PC-9 (cell line): ENCODE data around the gene RYR3. TPM values are rescaled to one million over a fixed set of nuclear protein-coding genes. Genes with fewer than 3 reads are reported as not detected.

Experiments used
- BruUV-seq: library from RNA; stranded (reverse); fragments of 400-500 nt; replicated peaks from 2 replicates; lab custom pipeline; 2021; lab: Mats Ljungman, UMichigan
- CTCF ChIA-PET: fragments of 300-600 bp; sonication (Branson Sonifier 250); formaldehyde crosslinking; loops from one replicate; lab custom pipeline; 2022; ENCODE audit warnings: antibody characterized with exemption; lab: Charles Lee
- POLR2A ChIA-PET: fragments of 300-600 bp; sonication (Branson Sonifier 250); formaldehyde crosslinking; loops from one replicate; lab custom pipeline; 2022; ENCODE audit warnings: antibody characterized with exemption; ENCODE audit not compliant: unreplicated experiment; lab: Charles Lee
- DNase-seq, 2 experiments: peaks; one replicate each; pipeline versions ENCODE4 v3.0.0 to v3.0.0-alpha.2; 2015 to 2022; ENCODE audit warnings: mixed read lengths in 1 of 2
- H2AFZ ChIP-seq: fragments of 200-600 bp; sonication (generic); 2 replicates; pipeline ENCODE4 v1.8.1; 2017; ENCODE audit warnings: antibody characterized with exemption
- H3F3A ChIP-seq: fragments of 200-600 bp; sonication (generic); 2 replicates; pipeline ENCODE4 v1.8.1; 2017; ENCODE audit warnings: antibody characterized with exemption, mild to moderate bottlenecking, low read depth; ENCODE audit not compliant: insufficient read depth
- H3K27ac ChIP-seq: fragments of 200-600 bp; sonication (generic); 2 replicates; pipeline ENCODE4 v1.6.1; 2016; ENCODE audit warnings: mixed run types
- H3K27me3 ChIP-seq: fragments of 200-600 bp; sonication (generic); 2 replicates; pipeline ENCODE4 v1.6.1; 2016; ENCODE audit warnings: low read depth, mixed run types; ENCODE audit not compliant: insufficient read depth
- H3K36me3 ChIP-seq: fragments of 200-600 bp; sonication (generic); 2 replicates; pipeline ENCODE4 v1.6.1; 2016; ENCODE audit warnings: low read depth, mixed run types
- H3K4me1 ChIP-seq: fragments of 200-600 bp; sonication (generic); replicated peaks from 2 replicates; pipeline ENCODE4 v1.6.1; 2016; ENCODE audit warnings: mixed run types; ENCODE audit not compliant: insufficient read depth
- H3K4me2 ChIP-seq: fragments of 200-600 bp; sonication (generic); 2 replicates; pipeline ENCODE4 v1.6.1; 2017; ENCODE audit warnings: mixed run types
- H3K4me3 ChIP-seq: fragments of 200-600 bp; sonication (generic); 2 replicates; pipeline ENCODE4 v1.6.1; 2016; ENCODE audit warnings: mixed run types
- H3K79me2 ChIP-seq: fragments of 200-600 bp; sonication (generic); 2 replicates; pipeline ENCODE4 v1.6.1; 2017; ENCODE audit warnings: low read depth, mixed run types
- H3K9me2 ChIP-seq: fragments of 200-600 bp; sonication (generic); 2 replicates; pipeline ENCODE4 v1.8.1; 2017; ENCODE audit warnings: mild to moderate bottlenecking; ENCODE audit not compliant: insufficient read depth
- H3K9me3 ChIP-seq: fragments of 200-600 bp; sonication (generic); 2 replicates; pipeline ENCODE4 v1.8.1; 2016; ENCODE audit warnings: low read depth; ENCODE audit not compliant: insufficient read depth
- H4K20me1 ChIP-seq: fragments of 200-600 bp; sonication (generic); 2 replicates; pipeline ENCODE4 v1.8.1; 2017; ENCODE audit not compliant: insufficient read depth
- EZH2 ChIP-seq: fragments of 200-600 bp; sonication (generic); IDR thresholded peaks from 2 replicates; pipeline ENCODE4 v1.8.0; 2017; ENCODE audit warnings: antibody characterized with exemption, low read depth
- intact Hi-C: fragments of 100-400 bp; cut with micrococcal nuclease; formaldehyde crosslinking; loops from one replicate; pipeline ENCODE4 v1.10.0; 2022; ENCODE audit not compliant: unreplicated experiment
- total RNA-seq: library from RNA; stranded (reverse); gene quantifications from 2 replicates; pipeline ENCODE4 v1.2.3, GENCODE V29; 2021
- TF ChIP-seq, protein P1 (sequence below): fragments of 200-600 bp; sonication (generic); conservative IDR thresholded peaks from 2 replicates; pipeline ENCODE4 v1.6.1; 2017; ENCODE audit warnings: mixed run types, antibody characterized with exemption, mild to moderate bottlenecking, moderate library complexity

RYR3 gene
- total RNA-seq, 1 experiment from 2014 or later: 0.15 TPM

DNA sequence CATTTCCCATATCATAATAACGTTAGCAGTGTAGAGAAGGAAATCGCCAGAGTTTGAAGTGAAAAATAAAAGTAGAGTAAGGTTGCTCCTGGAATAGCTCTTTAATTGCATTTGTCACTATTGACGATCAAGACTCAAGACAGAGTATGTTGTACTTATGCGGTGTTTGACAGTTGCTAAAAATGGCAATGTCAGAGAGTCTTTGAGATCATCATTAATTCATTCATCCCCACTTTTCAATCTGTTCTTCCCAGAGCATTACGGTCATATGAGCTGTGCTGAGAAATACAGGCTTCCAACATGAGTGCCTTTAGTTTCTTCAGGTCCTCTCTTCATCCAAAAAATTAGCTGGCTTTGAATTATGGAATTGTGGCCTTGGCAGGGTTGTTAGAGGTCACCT, 483.7 kb downstream of the RYR3 start:
- Histone ChIP-seq H3K9me3 (no peaks in the 10 kb centered on the region), H3K27ac (no peak overlapping the region), H3K36me3 (no peaks in the 10 kb centered on the region), H3K27me3 (no peaks in the 10 kb centered on the region; the same call in 1 of the 2 replicates), H3F3A (no peaks in the 10 kb centered on the region), H3K9me2 (no peaks in the 10 kb centered on the region), H3K4me1 (no peaks in the 10 kb centered on the region), H3K4me3 (no peak overlapping the region), H3K4me2 (no peak overlapping the region), H4K20me1 (no peaks in the 10 kb centered on the region), H3K79me2 (no peaks in the 10 kb centered on the region), H2AFZ (no peak overlapping the region)
- no peak for TF ChIP-seq EZH2
- TF ChIP-seq, protein P1, sequence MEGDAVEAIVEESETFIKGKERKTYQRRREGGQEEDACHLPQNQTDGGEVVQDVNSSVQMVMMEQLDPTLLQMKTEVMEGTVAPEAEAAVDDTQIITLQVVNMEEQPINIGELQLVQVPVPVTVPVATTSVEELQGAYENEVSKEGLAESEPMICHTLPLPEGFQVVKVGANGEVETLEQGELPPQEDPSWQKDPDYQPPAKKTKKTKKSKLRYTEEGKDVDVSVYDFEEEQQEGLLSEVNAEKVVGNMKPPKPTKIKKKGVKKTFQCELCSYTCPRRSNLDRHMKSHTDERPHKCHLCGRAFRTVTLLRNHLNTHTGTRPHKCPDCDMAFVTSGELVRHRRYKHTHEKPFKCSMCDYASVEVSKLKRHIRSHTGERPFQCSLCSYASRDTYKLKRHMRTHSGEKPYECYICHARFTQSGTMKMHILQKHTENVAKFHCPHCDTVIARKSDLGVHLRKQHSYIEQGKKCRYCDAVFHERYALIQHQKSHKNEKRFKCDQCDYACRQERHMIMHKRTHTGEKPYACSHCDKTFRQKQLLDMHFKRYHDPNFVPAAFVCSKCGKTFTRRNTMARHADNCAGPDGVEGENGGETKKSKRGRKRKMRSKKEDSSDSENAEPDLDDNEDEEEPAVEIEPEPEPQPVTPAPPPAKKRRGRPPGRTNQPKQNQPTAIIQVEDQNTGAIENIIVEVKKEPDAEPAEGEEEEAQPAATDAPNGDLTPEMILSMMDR: no peak
- ChIA-PET POLR2A (no interaction called here), CTCF (interaction anchor here (0.6 kb wide), 1 partner anchor 267 kb away, joined by 3 read pairs; no protein-coding TSS in a partner anchor)
- DNase-seq: no peak
- intact Hi-C loops: no loop called here
- no TSS peak for BruUV-seq

DNA sequence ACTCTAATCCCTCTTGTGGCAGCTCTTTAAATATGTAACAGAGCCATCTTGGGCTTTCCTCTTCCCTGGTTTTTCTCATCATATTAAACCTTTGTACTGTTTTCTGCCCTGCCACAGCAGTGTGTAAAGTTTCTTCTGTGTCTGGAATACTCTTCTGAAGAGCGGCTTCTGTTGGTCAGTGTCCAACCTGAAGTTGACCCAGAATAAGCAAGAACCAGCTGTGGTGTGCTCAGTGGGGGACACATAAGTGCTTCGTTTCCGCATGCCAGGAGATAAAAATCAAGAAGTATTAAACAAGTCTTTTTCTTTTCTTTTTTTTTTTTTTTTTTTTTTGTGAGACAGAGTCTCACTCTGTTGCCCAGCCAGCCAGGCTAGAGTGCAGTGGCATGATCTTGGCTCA, 484.3 kb downstream of the RYR3 start:
- no peaks in the 10 kb centered on the region for H3K4me1 ChIP-seq
- TF ChIP-seq, protein P1: no peak
- TF ChIP-seq EZH2: no peak
- H3K79me2 ChIP-seq: no peaks in the 10 kb centered on the region
- no peak overlapping the region for H3K27ac ChIP-seq
- H3K4me3 ChIP-seq: no peak overlapping the region
- H2AFZ ChIP-seq: no peak overlapping the region
- no peaks in the 10 kb centered on the region for H3K9me3 ChIP-seq
- H4K20me1 ChIP-seq: no peaks in the 10 kb centered on the region
- no peaks in the 10 kb centered on the region; the same call in 1 of the 2 replicates for H3K27me3 ChIP-seq
- no peak overlapping the region for H3K4me2 ChIP-seq
- no peaks in the 10 kb centered on the region for H3F3A ChIP-seq
- intact Hi-C loops: no loop called here
- H3K9me2 ChIP-seq: no peaks in the 10 kb centered on the region
- H3K36me3 ChIP-seq: no peaks in the 10 kb centered on the region
- no peak for DNase-seq
- POLR2A ChIA-PET: no interaction called here
- CTCF ChIA-PET: interaction anchor here (0.6 kb wide), 1 partner anchor 266 kb away, joined by 3 read pairs; no protein-coding TSS in a partner anchor
- BruUV-seq: no TSS peak

- H3K9me2 ChIP-seq: no peaks in the 10 kb centered on the region
- H3K4me1 ChIP-seq: no peaks in the 10 kb centered on the region
- no peaks in the 10 kb centered on the region for H3K36me3 ChIP-seq
- no peaks in the 10 kb centered on the region for H4K20me1 ChIP-seq
- H3K9me3 ChIP-seq: no peaks in the 10 kb centered on the region
- no TSS peak for BruUV-seq
- H3K27ac ChIP-seq: no peak overlapping the region
- no peak overlapping the region for H3K4me3 ChIP-seq
- TF ChIP-seq, protein P1: no peak
- TF ChIP-seq EZH2: no peak
- no peak for DNase-seq
- intact Hi-C loops: no loop called here
- ChIA-PET POLR2A (no interaction called here), CTCF (no interaction called here)
- no peaks in the 10 kb centered on the region; the same call in 1 of the 2 replicates for H3K27me3 ChIP-seq
- H3K4me2 ChIP-seq: no peak overlapping the region
- H3F3A ChIP-seq: no peaks in the 10 kb centered on the region
- no peaks in the 10 kb centered on the region for H3K79me2 ChIP-seq
- no peak overlapping the region for H2AFZ ChIP-seq
These were observed 486.9 kb downstream of the RYR3 start for GRCh38 chr15:33797651-33798050.
